GM18498 (cell line): ENCODE measurements around the gene SLC7A10.

Experiments
- ATAC-seq: cut with Tn5 transposase; IDR thresholded peaks from one replicate; pipeline ENCODE4 v1.9.1; 2021; ENCODE audit warnings: mild to moderate bottlenecking, moderate library complexity; ENCODE audit not compliant: unreplicated experiment

The SLC7A10 gene

GRCh38 chr19:33255781-33256180 is 30.1 kb upstream of the SLC7A10 start:
- no peak for ATAC-seq

DNA sequence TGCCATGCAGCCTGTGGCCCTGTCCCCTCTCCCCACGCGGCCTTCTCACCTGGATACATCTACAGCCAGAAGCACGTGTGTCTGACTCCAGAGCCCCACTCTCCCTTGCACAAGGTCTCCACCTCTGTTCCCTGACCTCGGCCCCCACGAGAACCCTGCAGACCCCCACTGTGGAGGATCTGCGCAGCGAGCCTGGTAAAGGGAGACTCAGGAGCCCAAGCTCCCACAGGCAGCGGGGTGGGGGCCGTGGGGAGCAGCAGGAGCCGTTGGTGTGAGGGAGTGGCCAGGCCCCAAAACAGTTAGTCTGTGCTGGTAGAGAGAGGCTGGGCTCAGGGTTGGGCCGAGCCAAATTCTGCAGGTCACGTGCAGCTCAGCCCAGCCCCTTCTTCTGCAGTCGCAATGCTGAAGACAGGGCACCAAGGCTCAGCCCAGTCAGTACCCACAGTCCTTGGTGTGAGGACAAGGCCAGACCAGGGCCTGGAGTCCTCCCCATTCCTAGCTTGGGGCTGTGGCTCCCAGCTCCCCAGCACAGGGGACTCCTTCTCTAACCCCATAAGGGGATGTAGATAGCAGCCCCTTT is 28.7 kb upstream of the SLC7A10 start:
- no peak for ATAC-seq

GRCh38 chr19:33252971-33253370 is 27.3 kb upstream of the SLC7A10 start:
- ATAC-seq = no peak

DNA sequence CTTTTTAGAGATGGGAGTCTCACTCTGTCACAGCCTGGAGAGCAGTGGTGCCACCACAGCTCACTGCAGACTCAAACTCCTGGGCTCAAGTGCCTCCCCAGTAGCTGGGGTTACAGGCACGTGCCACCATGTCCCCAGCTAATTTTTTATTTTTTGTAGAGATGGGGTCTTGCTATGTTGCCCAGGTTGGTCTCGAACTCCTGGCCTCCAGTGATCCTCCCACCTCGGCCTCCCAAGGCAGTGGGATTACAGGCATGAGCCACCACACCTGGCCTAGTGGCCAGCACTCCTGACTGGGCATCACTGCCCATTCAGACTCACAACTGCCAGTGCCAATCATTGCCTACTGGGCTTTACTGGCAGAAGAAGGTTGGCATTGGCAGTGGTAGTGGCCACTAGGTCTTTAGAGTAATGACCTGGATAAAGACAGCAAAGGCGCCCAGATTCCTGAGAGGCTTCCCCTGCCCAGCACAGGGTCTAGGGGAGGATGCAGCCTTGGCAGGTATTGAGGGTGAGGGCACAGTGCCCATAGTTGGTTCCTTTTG is 26.8 kb upstream of the SLC7A10 start:
- ATAC-seq = no peak

DNA sequence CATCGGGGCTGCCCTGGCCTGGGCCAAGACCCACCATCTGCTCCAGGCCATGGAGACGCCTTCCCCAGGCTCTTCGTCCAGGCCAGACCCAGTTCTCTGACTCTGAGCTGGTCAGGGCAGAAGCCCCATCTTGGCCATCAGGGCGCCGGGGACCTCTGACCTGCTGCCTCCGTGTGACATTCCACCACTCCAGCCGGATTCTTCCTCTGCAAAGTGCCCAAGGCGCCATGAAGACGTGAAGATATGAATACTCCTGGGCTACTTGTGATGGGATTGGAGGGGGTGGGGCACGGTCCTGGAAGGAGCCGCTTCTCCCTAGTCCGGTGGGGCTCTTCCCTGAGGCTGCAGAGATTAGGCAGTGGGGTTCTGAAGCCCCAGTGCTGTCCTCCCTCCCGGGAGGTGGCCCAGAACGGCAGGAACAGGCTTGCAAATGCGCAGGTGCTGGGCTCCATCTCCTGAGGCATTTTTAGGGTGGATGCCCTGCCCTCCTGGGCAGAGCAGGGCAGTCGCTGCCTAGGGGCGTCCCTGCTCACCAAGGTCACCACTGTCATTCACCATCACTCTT is 26.0 kb upstream of the SLC7A10 start:
- ATAC-seq = no peak

DNA sequence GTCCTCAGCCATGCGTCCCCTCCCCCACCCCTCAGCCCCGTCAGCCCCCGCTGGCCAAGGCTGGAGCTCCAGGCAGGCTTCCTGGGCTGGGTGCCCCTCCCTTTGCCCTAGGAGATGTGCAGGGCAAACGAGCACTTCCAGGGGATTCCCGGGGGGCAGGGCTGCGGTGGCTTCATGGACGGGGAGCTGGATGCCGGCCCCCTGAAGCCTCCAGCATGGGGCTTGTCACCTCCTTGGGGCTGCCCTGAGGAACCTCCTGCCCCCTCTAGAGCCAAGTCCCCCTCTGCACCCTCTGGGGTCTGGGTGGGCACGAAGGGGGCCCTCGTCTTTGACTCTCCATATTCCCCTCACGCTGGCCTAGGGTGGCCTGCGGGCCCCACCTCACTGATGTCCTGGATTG is 25.4 kb upstream of the SLC7A10 start:
- no peak for ATAC-seq

GRCh38 chr19:33250500-33250899 is 24.9 kb upstream of the SLC7A10 start:
- ATAC-seq = no peak

GRCh38 chr19:33249740-33250366 is 24.2 kb upstream of the SLC7A10 start:
- ATAC-seq = no peak

DNA sequence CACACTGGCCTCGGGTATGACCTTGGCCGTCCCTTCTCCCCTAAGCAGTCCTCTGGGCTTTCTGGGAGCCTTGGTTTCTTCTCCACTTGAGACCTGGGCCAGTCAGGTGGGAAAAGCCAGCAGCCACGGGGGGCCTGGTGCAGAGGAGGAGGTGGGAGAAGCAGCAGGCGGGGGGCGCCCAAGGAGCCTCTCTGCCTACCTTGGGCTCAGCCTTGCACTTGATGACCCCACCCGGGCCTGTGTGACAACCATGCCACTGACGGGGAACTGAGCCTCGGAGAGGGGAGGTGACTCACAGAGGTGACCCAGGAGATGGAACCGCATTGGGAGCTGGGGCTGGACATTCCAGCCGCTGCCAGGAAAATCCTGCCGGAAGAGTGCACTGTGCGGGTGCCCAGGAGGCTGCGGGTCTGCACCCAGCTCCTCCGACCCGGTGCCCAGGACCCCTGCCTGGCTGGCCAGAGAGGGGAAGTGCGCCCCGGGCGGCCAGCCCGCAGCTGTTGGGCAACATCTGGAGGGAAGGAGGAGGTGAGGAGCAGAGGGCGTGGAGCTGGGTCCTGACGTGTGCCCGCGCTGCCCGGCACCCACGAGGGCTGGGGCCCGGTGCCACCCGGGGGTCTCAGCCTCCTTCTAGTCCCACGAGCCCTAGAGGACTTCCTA is 23.4 kb upstream of the SLC7A10 start:
- no peak for ATAC-seq

DNA sequence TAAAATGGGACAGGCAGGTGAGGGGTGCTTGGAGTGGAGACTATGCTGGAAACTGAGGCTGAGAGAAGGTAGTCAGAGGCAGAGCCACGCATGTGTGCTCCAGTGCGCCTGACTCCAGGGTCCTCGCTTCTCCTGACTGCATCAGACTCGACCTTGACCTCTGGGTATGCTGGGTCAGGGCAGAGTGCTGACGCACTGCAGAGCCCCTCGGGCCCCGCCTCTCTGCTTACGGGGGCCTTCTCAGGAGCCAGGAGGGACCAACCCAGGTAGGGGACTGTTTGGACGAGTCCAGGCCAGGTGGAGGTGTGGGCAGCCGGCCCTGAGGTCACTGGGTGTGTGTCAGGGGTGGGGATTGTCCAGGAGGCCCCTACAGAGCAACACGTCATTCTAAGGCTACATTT is 22.9 kb upstream of the SLC7A10 start:
- ATAC-seq = no peak

- no peak for ATAC-seq
These were observed 22.5 kb upstream of the SLC7A10 start for GRCh38 chr19:33248104-33248503.

DNA sequence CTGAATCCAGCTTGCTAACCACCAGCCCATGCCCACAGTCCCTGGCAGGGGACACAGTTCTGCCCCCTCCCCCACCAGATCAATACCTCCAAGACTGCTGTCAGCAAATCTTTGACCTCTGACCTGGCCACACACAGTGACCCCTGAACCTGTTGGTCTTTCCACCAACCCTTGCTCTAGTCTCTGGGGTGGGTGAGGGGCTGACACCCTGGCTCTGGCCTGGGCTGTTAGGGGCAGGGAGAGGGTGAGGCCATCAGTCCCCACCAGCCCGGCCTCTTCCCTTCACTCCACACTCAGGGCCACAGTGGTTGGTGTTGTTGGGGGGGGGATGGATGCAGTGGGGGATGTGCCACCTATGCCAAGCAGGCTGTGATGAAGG is 21.8 kb upstream of the SLC7A10 start:
- ATAC-seq = no peak

DNA sequence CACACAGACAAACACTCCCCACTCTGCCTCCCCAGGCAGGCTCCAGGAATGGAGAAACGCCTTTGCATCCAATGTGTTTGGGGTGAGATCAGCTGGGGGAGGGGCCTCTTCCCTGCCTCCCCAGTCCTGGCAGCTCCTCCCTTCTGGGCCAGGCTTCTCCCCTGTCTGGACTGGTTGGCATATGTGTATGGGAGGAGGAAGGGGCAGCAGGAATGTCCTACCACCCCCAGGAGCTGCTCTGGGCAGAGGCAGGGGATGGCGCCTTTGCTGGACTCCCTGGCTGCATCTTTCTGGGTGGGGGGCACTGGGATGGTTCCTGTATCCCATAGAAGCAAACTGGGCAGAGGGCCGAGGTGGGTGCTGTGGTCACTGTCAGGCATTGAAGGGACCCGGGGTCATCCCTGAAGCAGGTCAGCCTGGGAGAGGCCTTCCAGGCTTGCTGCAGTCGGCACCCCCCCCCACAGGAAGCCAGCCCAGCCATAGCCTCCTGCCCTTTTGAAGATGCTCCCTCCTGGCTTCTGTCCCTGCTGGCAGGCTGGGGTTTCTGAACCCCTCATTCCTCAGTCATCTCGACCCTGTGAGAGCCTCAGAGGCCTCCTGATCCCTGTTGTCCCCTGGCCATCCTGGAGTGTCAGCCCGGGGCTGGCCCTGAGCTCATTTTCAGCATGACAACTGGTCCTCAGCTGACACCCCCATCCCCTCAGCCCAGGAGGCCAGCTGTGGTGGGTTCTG is 21.2 kb upstream of the SLC7A10 start:
- no peak for ATAC-seq

DNA sequence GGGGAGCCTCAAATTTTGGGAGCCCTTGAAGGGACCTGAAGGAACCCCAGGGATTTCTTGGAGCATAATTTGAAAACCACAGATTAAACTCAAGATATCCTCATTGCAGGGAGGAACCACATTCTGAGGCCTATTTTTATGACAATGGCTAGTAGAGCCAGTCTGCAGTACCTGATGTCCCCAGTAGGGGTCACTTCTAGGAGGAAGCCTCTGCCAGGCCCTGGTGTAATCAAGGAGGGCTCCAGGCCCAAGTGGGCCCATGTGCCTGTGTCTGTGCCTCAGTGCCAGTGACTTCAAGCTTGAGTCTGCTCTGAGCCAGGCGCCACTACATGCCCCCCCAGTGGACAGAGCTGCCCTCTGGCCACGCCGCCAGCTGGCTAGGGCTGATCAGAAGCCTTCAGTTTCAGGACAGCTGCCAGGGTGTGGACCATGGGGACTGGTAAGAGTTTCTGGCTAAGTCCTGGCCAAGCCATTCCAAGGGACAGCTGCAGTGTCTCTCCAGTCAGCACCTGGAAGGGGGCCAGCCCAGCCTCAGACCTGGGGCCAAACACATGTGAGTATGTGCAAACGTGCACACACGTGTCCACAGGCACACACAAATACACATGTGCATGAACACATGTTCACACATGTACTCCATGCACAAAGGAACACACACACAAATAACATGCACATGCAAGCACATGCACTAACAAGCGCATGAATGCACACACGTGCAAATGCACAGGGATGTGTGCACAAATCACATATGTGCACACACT is 20.5 kb upstream of the SLC7A10 start:
- no peak for ATAC-seq

- ATAC-seq = no peak
These were observed 17.3 kb upstream of the SLC7A10 start for GRCh38 chr19:33242911-33243310.

GRCh38 chr19:33242131-33242530 is 16.5 kb upstream of the SLC7A10 start:
- ATAC-seq = no peak

DNA sequence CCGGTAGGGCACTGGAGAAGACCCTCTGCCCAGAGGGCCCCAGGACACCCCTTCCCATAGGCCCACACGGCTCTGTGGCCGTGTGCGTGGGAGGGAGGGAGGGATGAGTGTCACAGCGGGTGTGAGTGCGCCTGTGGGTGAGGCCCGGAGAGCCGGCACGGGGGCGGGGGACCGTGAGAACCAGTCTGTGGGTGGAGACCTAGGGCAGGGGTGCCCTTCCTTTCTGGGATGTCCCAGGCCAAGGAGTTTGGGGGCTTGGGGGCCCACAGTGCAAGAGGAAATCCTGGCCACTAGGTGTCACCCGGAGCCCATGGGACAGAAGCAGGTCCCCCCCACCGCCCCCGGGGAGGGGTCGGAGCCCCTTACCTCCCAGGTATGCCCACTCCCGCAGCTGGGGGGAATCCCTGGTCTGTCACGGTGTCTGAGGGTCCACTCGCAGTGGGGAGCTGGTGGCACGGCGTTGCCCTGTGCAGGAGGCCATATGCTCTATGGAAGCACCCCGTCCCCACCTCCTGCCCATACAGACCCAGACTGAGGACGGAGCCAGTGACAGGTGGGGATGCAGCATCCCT is 16.0 kb upstream of the SLC7A10 start:
- no peak for ATAC-seq

DNA sequence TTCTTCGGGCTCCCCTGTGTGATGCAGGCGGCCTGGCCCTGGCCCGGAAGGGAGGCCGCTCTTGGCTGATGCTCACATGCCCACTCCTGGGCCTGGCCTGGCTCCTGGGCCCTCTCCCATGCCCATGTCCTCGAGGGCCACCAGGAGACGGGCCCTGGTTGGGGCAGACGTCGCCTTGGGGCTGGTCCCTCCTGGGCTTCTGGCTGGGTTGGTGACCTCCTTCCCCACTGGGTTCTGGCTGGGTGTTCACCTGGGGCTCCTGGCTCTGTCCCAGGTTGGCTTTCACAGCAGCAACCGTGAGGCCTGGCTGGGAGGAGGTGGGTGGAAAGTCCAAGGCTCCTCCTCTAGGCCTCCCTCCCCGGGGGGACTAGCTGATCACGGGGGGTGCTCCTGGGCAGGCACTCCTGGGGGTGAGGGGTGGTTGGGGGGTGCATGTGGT is 15.5 kb upstream of the SLC7A10 start:
- ATAC-seq = no peak

DNA sequence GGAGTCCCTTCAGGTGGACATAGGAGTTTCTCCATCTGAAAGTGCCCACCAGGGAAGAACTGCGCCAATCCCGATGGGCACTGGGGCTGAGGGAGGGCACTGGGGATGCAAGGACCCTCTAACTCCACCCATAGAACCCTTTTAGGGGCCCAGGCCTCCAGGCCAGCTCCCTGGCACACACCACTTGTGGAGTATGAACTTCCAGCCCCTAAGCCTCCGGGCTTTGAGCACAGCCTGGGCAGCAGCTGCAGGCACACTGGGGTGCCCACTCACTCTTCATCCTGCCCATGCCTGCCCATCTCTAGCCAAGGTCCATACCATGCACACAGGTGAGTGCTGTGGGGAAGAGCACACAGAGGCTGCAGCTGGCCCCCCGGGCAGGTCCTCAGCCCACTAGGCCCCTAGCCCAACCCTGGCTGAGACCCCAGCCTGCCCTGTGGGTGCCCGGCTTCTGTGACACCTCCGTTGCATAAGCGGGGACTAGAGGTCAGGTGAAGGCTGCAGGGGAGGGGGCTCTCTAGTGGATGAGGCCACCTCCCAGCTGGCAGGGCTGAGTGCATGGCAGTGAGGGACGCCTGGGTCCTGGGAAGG is 14.6 kb upstream of the SLC7A10 start:
- no peak for ATAC-seq
